Activated CD4-positive, alpha-beta T cell treated with anti-CD3 and anti-CD28 coated beads for 36 hours (primary cell): Measurements from ENCODE around the gene NBEA. TPM values are rescaled to one million over a fixed set of nuclear protein-coding genes. Genes with fewer than 3 reads are reported as not detected.
"Not testable (repeated sequence)": the region's sequence is repeated elsewhere in the genome, so short reads cannot be mapped to it uniquely, and the experiment has no call there.

Experiments
- ATAC-seq: fragments of 200-7000 bp; cut with Tn5 transposase; one replicate; pipeline ENCODE4 v1.10.0; 2021; ENCODE audit warnings: mild to moderate bottlenecking, moderate library complexity
- CTCF ChIA-PET: fragments of 350-600 bp; sonication (Branson Sonifier 250); formaldehyde crosslinking; loops from one replicate; lab custom pipeline; 2021; ENCODE audit warnings: antibody characterized with exemption; lab: Charles Lee
- POLR2A ChIA-PET: fragments of 350-600 bp; sonication (Branson Sonifier 250); formaldehyde crosslinking; loops from one replicate; lab custom pipeline; 2021; ENCODE audit warnings: antibody characterized with exemption, inconsistent platforms; lab: Charles Lee
- DNase-seq: peaks from one replicate; pipeline ENCODE4 v3.0.0-alpha.2; 2020
- H3K27ac Mint-ChIP-seq: one replicate; pipeline ENCODE4 v1.8.0; 2021; ENCODE audit warnings: mixed read lengths
- H3K27me3 Mint-ChIP-seq: one replicate; pipeline ENCODE4 v1.8.0; 2021; ENCODE audit warnings: mixed read lengths
- H3K36me3 Mint-ChIP-seq: one replicate; pipeline ENCODE4 v1.8.0; 2021; ENCODE audit warnings: low read depth, mixed read lengths
- H3K4me1 Mint-ChIP-seq: one replicate; pipeline ENCODE4 v1.8.0; 2021; ENCODE audit warnings: mixed read lengths
- H3K4me3 Mint-ChIP-seq: one replicate; pipeline ENCODE4 v1.8.0; 2021; ENCODE audit warnings: mild to moderate bottlenecking, moderate library complexity, mixed read lengths
- H3K9me3 Mint-ChIP-seq: one replicate; pipeline ENCODE4 v1.8.0; 2021; ENCODE audit warnings: low read depth, mixed read lengths
- intact Hi-C, 2 experiments: fragments of 100-400 bp; cut with DNase I in 1 of 2; cut with micrococcal nuclease in 1 of 2; formaldehyde crosslinking; loops; one replicate each; pipeline versions ENCODE4 v1.14.2 to v1.15.1; 2022 to 2024; cut with DNase I, micrococcal nuclease
- total RNA-seq, 2 experiments: library from RNA; stranded (reverse); gene quantifications; one replicate each; pipeline ENCODE4 v1.2.3, GENCODE V29; 2021

Gene NBEA
- total RNA-seq, 2 experiments from 2014 or later, result 0.39 to 0.44 TPM

- ATAC-seq, result not testable (repeated sequence)
These were observed 61.7 kb downstream of the NBEA start for GRCh38 chr13:35003734-35004133.

DNA sequence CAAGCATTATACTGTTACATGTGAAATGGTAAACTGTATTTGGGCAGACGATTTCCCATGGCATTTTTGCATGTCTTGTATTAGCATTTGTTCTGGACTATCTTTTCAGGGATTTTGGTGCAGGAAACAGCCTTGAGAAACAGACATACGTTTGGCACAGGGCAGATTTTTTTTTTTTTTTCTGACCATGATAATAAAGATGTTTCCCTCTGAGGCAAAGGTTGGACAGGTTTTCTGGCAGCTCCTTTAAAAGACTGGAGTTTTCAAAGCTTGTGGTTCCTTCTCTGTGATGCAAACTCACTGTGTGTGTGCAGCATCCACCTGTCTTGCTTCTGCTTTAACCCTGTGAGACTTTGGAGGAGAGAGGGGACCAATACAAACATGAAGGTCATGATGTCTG is 63.0 kb downstream of the NBEA start:
- Mint-ChIP-seq H3K9me3 (peaks cover 3% of the 10 kb centered on the region), H3K27me3 (no peaks in the 10 kb centered on the region), H3K4me1 (no peaks in the 10 kb centered on the region), H3K4me3 (no peak overlapping the region), H3K27ac (no peak overlapping the region), H3K36me3 (no peaks in the 10 kb centered on the region)
- intact Hi-C loops, result no loop called here
- POLR2A ChIA-PET, result no interaction called here
- CTCF ChIA-PET, result no interaction called here
- ATAC-seq (no peak), DNase-seq (no peak)

More at GRCh38 chr13:35003734-35004133, 61.7 kb downstream of the NBEA start:
- POLR2A ChIA-PET, H3K4me1 Mint-ChIP-seq, H3K27ac Mint-ChIP-seq, H3K9me3 Mint-ChIP-seq, DNase-seq, CTCF ChIA-PET, H3K4me3 Mint-ChIP-seq, intact Hi-C loops, H3K36me3 Mint-ChIP-seq, H3K27me3 Mint-ChIP-seq: not testable (repeated sequence)

GRCh38 chr13:35014606-35015213 is 72.6 kb downstream of the NBEA start:
- Mint-ChIP-seq H3K36me3 (no peaks in the 10 kb centered on the region), H3K27ac (no peak overlapping the region), H3K4me1 (peaks cover 5% of the 10 kb centered on the region), H3K4me3 (no peak overlapping the region), H3K9me3 (peaks cover 2% of the 10 kb centered on the region), H3K27me3 (no peaks in the 10 kb centered on the region)
- ATAC-seq (no peak), DNase-seq (no peak)
- intact Hi-C loops, result no loop called here
- POLR2A ChIA-PET, result no interaction called here
- CTCF ChIA-PET, result interaction anchor here (0.6 kb wide), 1 partner anchor 167 kb away, joined by 3 read pairs; no protein-coding TSS in a partner anchor

DNA sequence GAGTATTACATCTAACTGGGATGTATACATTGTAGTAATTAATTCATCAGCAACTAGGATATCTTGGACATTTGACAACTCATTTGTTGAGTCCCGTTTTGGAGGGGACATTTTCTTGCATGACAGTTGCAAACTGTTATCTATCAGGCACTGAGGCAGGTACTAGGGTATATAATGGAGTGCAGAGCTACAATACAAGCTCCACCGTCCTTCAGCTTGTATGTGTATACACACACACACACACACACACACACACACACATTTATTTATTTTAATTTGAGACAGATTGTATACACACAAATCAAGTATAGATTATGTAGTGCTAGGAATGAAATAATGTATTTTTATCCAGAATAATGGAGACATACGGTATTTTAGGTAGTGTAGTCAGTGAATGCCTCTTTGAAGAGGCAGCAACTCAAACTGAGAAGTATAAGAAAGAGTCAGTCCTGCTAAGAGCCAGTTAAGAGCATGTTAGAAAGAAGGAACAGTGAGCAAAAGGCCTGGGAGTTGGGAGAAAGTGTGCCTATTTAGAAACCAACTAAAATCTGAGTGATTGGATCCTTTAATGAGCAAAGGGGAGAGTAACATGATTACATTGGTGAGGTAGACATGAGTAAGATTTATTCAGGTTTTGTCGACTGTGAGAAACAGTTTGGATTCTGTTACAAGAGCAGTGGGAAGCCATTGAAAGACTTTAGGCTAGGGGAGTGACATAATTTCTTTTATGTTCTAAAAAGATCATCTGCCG is 74.5 kb downstream of the NBEA start:
- ChIA-PET CTCF (no interaction called here), POLR2A (no interaction called here)
- Mint-ChIP-seq H3K27me3 (no peaks in the 10 kb centered on the region), H3K36me3 (no peaks in the 10 kb centered on the region), H3K27ac (no peak overlapping the region), H3K4me3 (no peak overlapping the region), H3K9me3 (peaks cover 2% of the 10 kb centered on the region), H3K4me1 (peaks cover 5% of the 10 kb centered on the region)
- no peak for DNase-seq
- no peak for ATAC-seq
- intact Hi-C loops, result no loop called here

- Mint-ChIP-seq H3K4me1 (no peaks in the 10 kb centered on the region), H3K4me3 (no peak overlapping the region), H3K27ac (no peak overlapping the region), H3K9me3 (peaks cover 18% of the 10 kb centered on the region), H3K36me3 (peaks cover 3% of the 10 kb centered on the region), H3K27me3 (no peaks in the 10 kb centered on the region)
- POLR2A ChIA-PET, result no interaction called here
- intact Hi-C loops, result no loop called here
- no peak for ATAC-seq
- DNase-seq, result no peak
- CTCF ChIA-PET, result no interaction called here
These were observed 83.2 kb downstream of the NBEA start for GRCh38 chr13:35025314-35025713.

DNA sequence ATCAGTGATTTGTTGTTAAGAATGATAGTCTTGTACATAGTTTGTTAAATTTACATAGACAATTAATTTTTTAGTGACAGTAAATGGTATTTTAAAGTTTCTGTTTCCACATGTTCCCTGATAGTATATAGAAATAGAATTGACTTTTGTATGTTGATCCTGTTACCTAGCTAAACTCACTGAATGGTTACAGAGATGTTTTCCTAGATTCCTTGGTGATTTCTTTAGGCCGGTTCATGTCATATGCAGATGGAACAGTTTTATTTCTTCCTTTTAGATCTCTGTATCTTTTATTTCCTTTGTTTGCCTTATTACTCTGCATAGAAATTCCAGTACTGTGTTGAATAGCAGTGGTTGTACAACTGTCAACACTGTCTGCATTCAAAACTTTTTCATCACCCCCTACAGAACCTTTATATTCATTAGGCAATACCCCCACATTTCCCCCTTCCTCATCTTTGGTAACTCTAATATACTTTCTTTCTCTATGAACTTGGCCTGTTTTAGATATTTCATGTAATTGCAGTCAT is 86.3 kb downstream of the NBEA start:
- peaks cover 34% of the 10 kb centered on the region for H3K9me3 Mint-ChIP-seq
- no peak overlapping the region for H3K27ac Mint-ChIP-seq
- no peaks in the 10 kb centered on the region for H3K4me1 Mint-ChIP-seq
- POLR2A ChIA-PET, result no interaction called here
- ATAC-seq, result no peak
- no peak for DNase-seq
- intact Hi-C loops, result no loop called here
- no peak overlapping the region for H3K4me3 Mint-ChIP-seq
- H3K27me3 Mint-ChIP-seq, result no peaks in the 10 kb centered on the region
- H3K36me3 Mint-ChIP-seq, result peaks cover 12% of the 10 kb centered on the region
- CTCF ChIA-PET, result no interaction called here

- DNase-seq (no peak), ATAC-seq (no peak)
- ChIA-PET CTCF (no interaction called here), POLR2A (no interaction called here)
- H3K27ac Mint-ChIP-seq, result no peak overlapping the region
- no peak overlapping the region for H3K4me3 Mint-ChIP-seq
- peaks cover 19% of the 10 kb centered on the region for H3K9me3 Mint-ChIP-seq
- H3K4me1 Mint-ChIP-seq, result no peaks in the 10 kb centered on the region
- H3K36me3 Mint-ChIP-seq, result peaks cover 8% of the 10 kb centered on the region
- intact Hi-C loops, result no loop called here
- H3K27me3 Mint-ChIP-seq, result no peaks in the 10 kb centered on the region
These were observed 96.9 kb downstream of the NBEA start for GRCh38 chr13:35039012-35039411.

GRCh38 chr13:35046587-35046986 is 104.5 kb downstream of the NBEA start:
- H3K27me3 Mint-ChIP-seq, result no peaks in the 10 kb centered on the region
- H3K36me3 Mint-ChIP-seq, result peaks cover 3% of the 10 kb centered on the region
- ChIA-PET CTCF (no interaction called here), POLR2A (no interaction called here)
- intact Hi-C loops, result no loop called here
- H3K9me3 Mint-ChIP-seq, result no peaks in the 10 kb centered on the region
- ATAC-seq (no peak), DNase-seq (no peak)
- H3K4me1 Mint-ChIP-seq, result no peaks in the 10 kb centered on the region
- no peak overlapping the region for H3K27ac Mint-ChIP-seq
- no peak overlapping the region for H3K4me3 Mint-ChIP-seq

GRCh38 chr13:35055705-35056104 is 113.6 kb downstream of the NBEA start:
- ChIA-PET POLR2A (no interaction called here), CTCF (no interaction called here)
- H3K36me3 Mint-ChIP-seq, result no peaks in the 10 kb centered on the region
- no peaks in the 10 kb centered on the region for H3K9me3 Mint-ChIP-seq
- H3K4me3 Mint-ChIP-seq, result no peak overlapping the region
- no peak overlapping the region for H3K27ac Mint-ChIP-seq
- DNase-seq, result no peak
- H3K27me3 Mint-ChIP-seq, result no peaks in the 10 kb centered on the region
- intact Hi-C loops, result no loop called here
- H3K4me1 Mint-ChIP-seq, result no peaks in the 10 kb centered on the region
- ATAC-seq, result no peak

- no peak for ATAC-seq
These were observed 115.8 kb downstream of the NBEA start for GRCh38 chr13:35057858-35058257.

GRCh38 chr13:35058585-35058984 is 116.5 kb downstream of the NBEA start:
- not testable (repeated sequence) for H3K27me3 Mint-ChIP-seq

More at GRCh38 chr13:35057858-35058257, 115.8 kb downstream of the NBEA start:
- H3K27ac Mint-ChIP-seq, result no peak overlapping the region
- no peaks in the 10 kb centered on the region for H3K36me3 Mint-ChIP-seq
- no peaks in the 10 kb centered on the region for H3K4me1 Mint-ChIP-seq
- intact Hi-C loops, result no loop called here
- POLR2A ChIA-PET, result no interaction called here
- no peak overlapping the region for H3K4me3 Mint-ChIP-seq
- DNase-seq, result no peak
- no peaks in the 10 kb centered on the region for H3K27me3 Mint-ChIP-seq
- no peaks in the 10 kb centered on the region for H3K9me3 Mint-ChIP-seq
- CTCF ChIA-PET, result no interaction called here

GRCh38 chr13:35086667-35087066 is 144.6 kb downstream of the NBEA start:
- H3K9me3 Mint-ChIP-seq, result peaks cover 11% of the 10 kb centered on the region
- CTCF ChIA-PET, result no interaction called here
- no peak for DNase-seq
- H3K4me3 Mint-ChIP-seq, result no peak overlapping the region
- H3K36me3 Mint-ChIP-seq, result peaks cover 5% of the 10 kb centered on the region
- no peak for ATAC-seq
- POLR2A ChIA-PET, result no interaction called here
- H3K27ac Mint-ChIP-seq, result no peak overlapping the region
- H3K4me1 Mint-ChIP-seq, result no peaks in the 10 kb centered on the region
- no peaks in the 10 kb centered on the region for H3K27me3 Mint-ChIP-seq
- intact Hi-C loops, result no loop called here

More at GRCh38 chr13:35058585-35058984, 116.5 kb downstream of the NBEA start:
- DNase-seq, H3K4me3 Mint-ChIP-seq, H3K36me3 Mint-ChIP-seq, H3K9me3 Mint-ChIP-seq, H3K4me1 Mint-ChIP-seq, H3K27ac Mint-ChIP-seq, ATAC-seq, CTCF ChIA-PET, POLR2A ChIA-PET, intact Hi-C loops: not testable (repeated sequence)
